HEK293 (cell line): ENCODE data around the gene S100A10.

Experiments used
- BCL11A ChIP-seq: fragments of 450-650 bp; formaldehyde crosslinking; IDR thresholded peaks from 2 replicates; pipeline ENCODE4 v1.5.1; 2016; ENCODE audit warnings: low read depth, missing biosample characterization, missing genetic modification characterization
- EGR2 ChIP-seq: fragments of 450-650 bp; formaldehyde crosslinking; IDR thresholded peaks from 2 replicates; pipeline ENCODE4 v1.5.1; 2016; ENCODE audit warnings: low read depth, missing biosample characterization, missing genetic modification characterization
- HOXA7 ChIP-seq: sonication (generic); formaldehyde crosslinking; IDR thresholded peaks from 2 replicates; pipeline ENCODE4 v1.8.1; 2022; ENCODE audit warnings: missing genetic modification reagents, borderline replicate concordance
- REST ChIP-seq: fragments of 450-650 bp; formaldehyde crosslinking; IDR thresholded peaks from 2 replicates; pipeline ENCODE4 v1.5.1; 2016; ENCODE audit warnings: missing biosample characterization, missing genetic modification characterization
- SCRT1 ChIP-seq: fragments of 450-650 bp; formaldehyde crosslinking; IDR thresholded peaks from 2 replicates; pipeline ENCODE4 v1.5.1; 2016; ENCODE audit warnings: missing biosample characterization, missing genetic modification characterization, borderline replicate concordance
- SP3 ChIP-seq: fragments of 450-650 bp; formaldehyde crosslinking; IDR thresholded peaks from 2 replicates; pipeline ENCODE4 v1.5.1; 2016; ENCODE audit warnings: missing biosample characterization, missing genetic modification characterization
- ZBTB10 ChIP-seq: fragments of 450-650 bp; formaldehyde crosslinking; IDR thresholded peaks from 2 replicates; pipeline ENCODE4 v1.5.1; 2016; ENCODE audit warnings: missing biosample characterization, missing genetic modification characterization
- ZBTB20 ChIP-seq: fragments of 450-650 bp; formaldehyde crosslinking; IDR thresholded peaks from 2 replicates; pipeline ENCODE4 v1.5.1; 2016; ENCODE audit warnings: missing biosample characterization, missing genetic modification characterization
- ZEB2 ChIP-seq: fragments of 450-650 bp; formaldehyde crosslinking; IDR thresholded peaks from 2 replicates; pipeline ENCODE4 v1.5.1; 2016; ENCODE audit warnings: missing biosample characterization, missing genetic modification characterization
- ZFHX2 ChIP-seq: fragments of 450-650 bp; formaldehyde crosslinking; conservative IDR thresholded peaks from 2 replicates; pipeline ENCODE4 v1.5.1; 2016; ENCODE audit warnings: missing biosample characterization, missing genetic modification characterization
- ZFP3 ChIP-seq: fragments of 450-650 bp; formaldehyde crosslinking; IDR thresholded peaks from 2 replicates; pipeline ENCODE4 v1.5.1; 2016; ENCODE audit warnings: low read depth, missing biosample characterization, missing genetic modification characterization
- ZNF121 ChIP-seq: fragments of 450-650 bp; formaldehyde crosslinking; IDR thresholded peaks from 2 replicates; pipeline ENCODE4 v1.5.1; 2016; ENCODE audit warnings: missing biosample characterization, missing genetic modification characterization
- ZNF148 ChIP-seq: fragments of 450-650 bp; formaldehyde crosslinking; IDR thresholded peaks from 2 replicates; pipeline ENCODE4 v1.5.0; 2017; ENCODE audit warnings: missing biosample characterization, missing genetic modification characterization, borderline replicate concordance
- ZNF184 ChIP-seq: fragments of 450-650 bp; IDR thresholded peaks from 2 replicates; pipeline ENCODE4 v1.5.1; 2018; ENCODE audit warnings: missing biosample characterization, mild to moderate bottlenecking, missing genetic modification characterization
- ZNF280D ChIP-seq: fragments of 450-650 bp; formaldehyde crosslinking; IDR thresholded peaks from 2 replicates; pipeline ENCODE4 v1.5.1; 2016; ENCODE audit warnings: missing biosample characterization, missing genetic modification characterization
- ZNF433 ChIP-seq: fragments of 450-650 bp; formaldehyde crosslinking; IDR thresholded peaks from 2 replicates; pipeline ENCODE4 v1.5.1; 2016; ENCODE audit warnings: missing biosample characterization, missing genetic modification characterization, low read depth
- ZNF561 ChIP-seq: fragments of 450-650 bp; IDR thresholded peaks from 2 replicates; pipeline ENCODE4 v1.5.1; 2018; ENCODE audit warnings: missing biosample characterization, missing genetic modification characterization, borderline replicate concordance
- ZNF677 ChIP-seq: fragments of 450-650 bp; IDR thresholded peaks from 2 replicates; pipeline ENCODE4 v1.5.0; 2018; ENCODE audit warnings: missing biosample characterization, mild to moderate bottlenecking, missing genetic modification characterization, moderate library complexity
- ZNF701 ChIP-seq: fragments of 450-650 bp; formaldehyde crosslinking; IDR thresholded peaks from 2 replicates; pipeline ENCODE4 v1.5.1; 2016; ENCODE audit warnings: missing biosample characterization, missing genetic modification characterization
- TF ChIP-seq, protein P1 (sequence below): fragments of 450-650 bp; formaldehyde crosslinking; IDR thresholded peaks from 2 replicates; pipeline ENCODE4 v1.5.1; 2016; ENCODE audit warnings: missing biosample characterization, missing genetic modification characterization
- TF ChIP-seq, protein P2 (sequence below): fragments of 450-650 bp; formaldehyde crosslinking; IDR thresholded peaks from 2 replicates; pipeline ENCODE4 v1.5.1; 2016; ENCODE audit warnings: missing biosample characterization, missing genetic modification characterization
- TF ChIP-seq, protein P3 (sequence below): fragments of 450-650 bp; formaldehyde crosslinking; IDR thresholded peaks from 2 replicates; pipeline ENCODE4 v1.5.1; 2017; ENCODE audit warnings: missing biosample characterization, mild to moderate bottlenecking, missing genetic modification characterization, moderate library complexity

S100A10 gene

DNA sequence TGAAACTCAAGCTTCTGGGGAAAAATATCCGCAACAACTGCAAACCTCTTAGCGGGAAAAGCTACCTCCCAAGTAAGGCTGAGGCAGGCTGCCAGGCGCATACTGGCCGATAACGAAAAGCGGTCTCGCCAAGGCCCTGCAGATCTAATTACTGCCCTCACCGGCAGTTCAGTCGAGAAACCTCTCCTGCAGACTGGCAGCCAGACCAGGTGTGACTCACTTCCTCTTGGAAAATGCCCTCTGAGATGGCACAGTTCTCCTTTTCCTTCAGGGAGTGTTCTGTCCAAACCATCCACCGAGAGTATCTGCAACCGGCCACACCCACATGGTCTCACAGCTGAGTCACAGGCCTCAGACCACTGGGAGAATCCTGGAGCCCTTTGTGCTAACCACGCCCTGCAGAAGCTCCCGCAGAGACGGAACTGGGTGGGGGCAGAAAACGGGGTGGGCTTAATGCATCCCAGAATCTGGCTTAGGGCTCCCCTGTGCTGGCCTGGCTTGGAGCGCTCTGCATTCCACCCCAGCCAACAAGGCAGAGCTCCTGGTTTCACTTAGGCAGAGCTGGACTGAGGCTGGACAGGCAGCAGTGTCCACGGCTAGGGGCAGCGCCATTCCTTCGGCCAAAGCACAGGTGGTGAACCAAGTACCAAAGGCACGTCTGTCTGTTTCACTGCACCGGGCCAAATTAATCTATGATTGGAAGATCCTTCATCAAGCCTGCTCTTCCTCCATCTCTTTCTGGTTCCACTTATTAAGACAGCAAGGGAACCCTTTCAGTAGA, 1.2 kb downstream of the S100A10 start (continued):
- TF ChIP-seq ZEB2 (tag by site-specific recombination) (peak; percentile 81), SCRT1 (tag by site-specific recombination) (no peak), EGR2 (0 out of 2 replicates have a peak, but pooled peaks have one; percentile 5), ZNF701 (tag by site-specific recombination) (no peak), ZNF280D (tag by site-specific recombination) (no peak), ZFP3 (tag by site-specific recombination) (no peak), ZNF121 (no peak), ZBTB20 (tag by site-specific recombination) (peak; percentile 69), ZBTB10 (tag by site-specific recombination) (no peak), ZNF677 (tag by site-specific recombination) (no peak), ZNF148 (no peak), ZNF561 (tag by site-specific recombination) (no peak), BCL11A (tag by site-specific recombination) (peak; percentile 72), ZFHX2 (tag by site-specific recombination) (peak; percentile 18), SP3 (tag by site-specific recombination) (peak; percentile 83), ZNF184 (tag by site-specific recombination) (peak; percentile 12; the same call in 1 of the 2 replicates), HOXA7 (CRISPR knock-in tag) (no peak), ZNF433 (no peak), REST (tag by site-specific recombination) (no peak; the same call in 1 of the 2 replicates)
- TF ChIP-seq, protein P1, sequence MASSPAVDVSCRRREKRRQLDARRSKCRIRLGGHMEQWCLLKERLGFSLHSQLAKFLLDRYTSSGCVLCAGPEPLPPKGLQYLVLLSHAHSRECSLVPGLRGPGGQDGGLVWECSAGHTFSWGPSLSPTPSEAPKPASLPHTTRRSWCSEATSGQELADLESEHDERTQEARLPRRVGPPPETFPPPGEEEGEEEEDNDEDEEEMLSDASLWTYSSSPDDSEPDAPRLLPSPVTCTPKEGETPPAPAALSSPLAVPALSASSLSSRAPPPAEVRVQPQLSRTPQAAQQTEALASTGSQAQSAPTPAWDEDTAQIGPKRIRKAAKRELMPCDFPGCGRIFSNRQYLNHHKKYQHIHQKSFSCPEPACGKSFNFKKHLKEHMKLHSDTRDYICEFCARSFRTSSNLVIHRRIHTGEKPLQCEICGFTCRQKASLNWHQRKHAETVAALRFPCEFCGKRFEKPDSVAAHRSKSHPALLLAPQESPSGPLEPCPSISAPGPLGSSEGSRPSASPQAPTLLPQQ = no peak
- TF ChIP-seq, protein P2, sequence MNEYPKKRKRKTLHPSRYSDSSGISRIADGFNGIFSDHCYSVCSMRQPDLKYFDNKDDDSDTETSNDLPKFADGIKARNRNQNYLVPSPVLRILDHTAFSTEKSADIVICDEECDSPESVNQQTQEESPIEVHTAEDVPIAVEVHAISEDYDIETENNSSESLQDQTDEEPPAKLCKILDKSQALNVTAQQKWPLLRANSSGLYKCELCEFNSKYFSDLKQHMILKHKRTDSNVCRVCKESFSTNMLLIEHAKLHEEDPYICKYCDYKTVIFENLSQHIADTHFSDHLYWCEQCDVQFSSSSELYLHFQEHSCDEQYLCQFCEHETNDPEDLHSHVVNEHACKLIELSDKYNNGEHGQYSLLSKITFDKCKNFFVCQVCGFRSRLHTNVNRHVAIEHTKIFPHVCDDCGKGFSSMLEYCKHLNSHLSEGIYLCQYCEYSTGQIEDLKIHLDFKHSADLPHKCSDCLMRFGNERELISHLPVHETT (tag by site-specific recombination) = no peak
- TF ChIP-seq, protein P3, sequence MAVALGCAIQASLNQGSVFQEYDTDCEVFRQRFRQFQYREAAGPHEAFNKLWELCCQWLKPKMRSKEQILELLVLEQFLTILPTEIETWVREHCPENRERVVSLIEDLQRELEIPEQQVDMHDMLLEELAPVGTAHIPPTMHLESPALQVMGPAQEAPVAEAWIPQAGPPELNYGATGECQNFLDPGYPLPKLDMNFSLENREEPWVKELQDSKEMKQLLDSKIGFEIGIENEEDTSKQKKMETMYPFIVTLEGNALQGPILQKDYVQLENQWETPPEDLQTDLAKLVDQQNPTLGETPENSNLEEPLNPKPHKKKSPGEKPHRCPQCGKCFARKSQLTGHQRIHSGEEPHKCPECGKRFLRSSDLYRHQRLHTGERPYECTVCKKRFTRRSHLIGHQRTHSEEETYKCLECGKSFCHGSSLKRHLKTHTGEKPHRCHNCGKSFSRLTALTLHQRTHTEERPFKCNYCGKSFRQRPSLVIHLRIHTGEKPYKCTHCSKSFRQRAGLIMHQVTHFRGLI = no peak
